Endothelial cell of umbilical vein (primary cell): ENCODE results near the gene KIF17. TPM values are rescaled to one million over a fixed set of nuclear protein-coding genes. Genes with fewer than 3 reads are reported as not detected.

ENCODE experiments used
- BruUV-seq: library from RNA; stranded (reverse); fragments of 400-500 nt; replicated peaks from 2 replicates; lab custom pipeline; 2021; lab: Mats Ljungman, UMichigan
- CTCF ChIA-PET: fragments of 300-600, 350-600 bp; sonication (Branson Sonifier 250); formaldehyde crosslinking; loops from one replicate; lab custom pipeline; 2021; ENCODE audit warnings: antibody characterized with exemption, inconsistent platforms; lab: Charles Lee
- POLR2A ChIA-PET: fragments of 300-600, 350-600 bp; sonication (Branson Sonifier 250); formaldehyde crosslinking; loops from one replicate; lab custom pipeline; 2021; ENCODE audit warnings: antibody characterized with exemption, inconsistent platforms; lab: Charles Lee
- DNase-seq: peaks from one replicate; pipeline ENCODE4 v3.0.0-alpha.2; 2011; ENCODE audit warnings: low read depth, low spot score
- FAIRE-seq: peaks from 2 replicates; lab custom pipeline; 2011; peaks lifted over from hg19 to GRCh38; lab: Jason Lieb, UNC
- H2AFZ ChIP-seq: 2 replicates; pipeline ENCODE4 v1.6.0; 2012; ENCODE audit warnings: low read depth, low read length, control low read depth, inconsistent platforms
- H3K27ac ChIP-seq: 2 replicates; pipeline ENCODE4 v1.5.1; 2011; ENCODE audit warnings: low read depth, mild to moderate bottlenecking, control low read depth, low read length, moderate library complexity; ENCODE audit not compliant: insufficient read depth
- H3K27me3 ChIP-seq, 2 experiments: 2 replicates each; pipeline versions ENCODE4 v1.6.0 to v1.6.1; 2011; ENCODE audit warnings: low read length in 2 of 2, mixed read lengths in 1 of 2; ENCODE audit not compliant: control insufficient read depth in 2 of 2, insufficient read depth in 2 of 2
- H3K36me3 ChIP-seq, 2 experiments: 2 replicates in 1 of 2; 3 replicates in 1 of 2; pipeline ENCODE4 v1.5.1; 2011; ENCODE audit warnings: low read length in 2 of 2, mild to moderate bottlenecking in 1 of 2, moderate library complexity in 1 of 2; ENCODE audit not compliant: control insufficient read depth in 2 of 2, insufficient read depth in 2 of 2; ENCODE audit errors: extremely low read depth in 1 of 2
- H3K4me1 ChIP-seq: 3 replicates; pipeline ENCODE4 v1.5.1; 2011; ENCODE audit warnings: mild to moderate bottlenecking, low read length; ENCODE audit not compliant: control insufficient read depth, insufficient read depth; ENCODE audit errors: extremely low read depth
- H3K4me2 ChIP-seq: 2 replicates; pipeline ENCODE4 v1.6.1; 2011; ENCODE audit warnings: low read length, control low read depth, mixed read lengths; ENCODE audit not compliant: insufficient read depth
- H3K4me3 ChIP-seq, 3 experiments: fragments of 200-600 bp in 1 of 3; sonication (generic), shearing (Covaris generic) in 1 of 3; replicated peaks in 1 of 3; 2 replicates each; pipeline ENCODE4 v1.5.1; 2011 to 2016; ENCODE audit warnings: control low read depth in 3 of 3, low read length in 3 of 3, mild to moderate bottlenecking in 2 of 3, inconsistent platforms in 1 of 3, low read depth in 1 of 3, moderate library complexity in 1 of 3; ENCODE audit not compliant: insufficient read depth in 1 of 3
- H3K79me2 ChIP-seq: 2 replicates; pipeline ENCODE4 v1.6.0; 2012; ENCODE audit warnings: low read length, inconsistent platforms; ENCODE audit not compliant: control insufficient read depth, insufficient read depth
- H3K9ac ChIP-seq: replicated peaks from 2 replicates; pipeline ENCODE3; 2011; ENCODE audit warnings: low read length, control low read depth; ENCODE audit not compliant: insufficient read depth; ENCODE audit errors: extremely low read depth
- H3K9me1 ChIP-seq: replicated peaks from 3 replicates; pipeline ENCODE4 v1.6.0; 2011; ENCODE audit warnings: mild to moderate bottlenecking, low read length; ENCODE audit not compliant: control insufficient read depth, insufficient read depth; ENCODE audit errors: extremely low read depth
- H3K9me3 ChIP-seq: replicated peaks from 2 replicates; pipeline ENCODE4 v1.5.1; 2012; ENCODE audit warnings: low read length, inconsistent platforms; ENCODE audit not compliant: control insufficient read depth, insufficient read depth
- H4K20me1 ChIP-seq: replicated peaks from 2 replicates; pipeline ENCODE3; 2011; ENCODE audit warnings: mild to moderate bottlenecking, low read length; ENCODE audit not compliant: control insufficient read depth, insufficient read depth; ENCODE audit errors: extremely low read depth
- EZH2 ChIP-seq: IDR thresholded peaks from 2 replicates; pipeline ENCODE4 v1.6.1; 2012; ENCODE audit warnings: borderline replicate concordance, low read depth, mild to moderate bottlenecking, moderate library complexity, low read length, inconsistent platforms; ENCODE audit not compliant: severe bottlenecking
- FOS ChIP-seq: IDR thresholded peaks from 2 replicates; pipeline ENCODE4 v1.6.1; 2011; ENCODE audit warnings: mild to moderate bottlenecking, low read length, moderate library complexity, borderline replicate concordance; ENCODE audit not compliant: insufficient read depth
- GATA2 ChIP-seq: IDR thresholded peaks from 2 replicates; pipeline ENCODE4 v1.7.0; 2011; ENCODE audit warnings: low read depth, mild to moderate bottlenecking, moderate library complexity, mixed read lengths, low read length; ENCODE audit not compliant: insufficient read length, insufficient read depth
- JUN ChIP-seq: IDR thresholded peaks from 2 replicates; pipeline ENCODE4 v1.6.1; 2011; ENCODE audit warnings: borderline replicate concordance, low read depth; ENCODE audit not compliant: insufficient read length, insufficient read depth
- MAX ChIP-seq: IDR thresholded peaks from 2 replicates; pipeline ENCODE4 v1.6.1; 2011; ENCODE audit not compliant: insufficient read depth, insufficient read length
- MYC ChIP-seq: IDR thresholded peaks from one replicate; pipeline ENCODE4 v1.6.1; 2011; ENCODE audit warnings: mild to moderate bottlenecking, low read depth, low read length
- POLR2A ChIP-seq: IDR thresholded peaks from 2 replicates; pipeline ENCODE4 v1.6.1; 2012; ENCODE audit warnings: low read depth, mild to moderate bottlenecking, control low read depth, low read length
- POLR2AphosphoS5 ChIP-seq: IDR thresholded peaks from 2 replicates; pipeline ENCODE4 v1.6.1; 2012; ENCODE audit warnings: low read depth, mild to moderate bottlenecking, control low read depth, low read length, moderate library complexity; ENCODE audit not compliant: insufficient read depth
- dilution Hi-C: fragments of 300-500 bp; cut with MboI; formaldehyde crosslinking; loops from one replicate; pipeline ENCODE4 v1.15.0; 2019; ENCODE audit warnings: low sequenced_read_pairs; ENCODE audit not compliant: extremely low pct_ligation_motif_present
- intact Hi-C: fragments of 100-400 bp; cut with micrococcal nuclease; formaldehyde crosslinking; loops from one replicate; pipeline ENCODE4 v1.10.0; 2022
- polyA plus RNA-seq, 4 experiments: library from polyadenylated mRNA; depleted of rRNA in 3 of 4; stranded (reverse) in 3 of 4; unstranded in 1 of 4; fragments of >200 nt; gene quantifications; 2 replicates each; pipeline versions ENCODE4 v1.2.1 to v1.2.3, GENCODE V29; 2011 to 2012; ENCODE audit warnings: missing spikeins in 1 of 4
- total RNA-seq: library from RNA; stranded (reverse); gene quantifications from 2 replicates; pipeline ENCODE4 v1.2.3, GENCODE V29; 2021
- TF ChIP-seq, protein P1 (sequence below), 2 donors: IDR thresholded peaks; 1 replicate in 1 of 2; 2 replicates in 1 of 2; pipeline ENCODE4 v1.5.1; 2011; ENCODE audit warnings: low read length in 2 of 2, mild to moderate bottlenecking in 2 of 2, moderate library complexity in 2 of 2, control low read depth in 1 of 2, inconsistent platforms in 1 of 2, low read depth in 1 of 2; ENCODE audit not compliant: insufficient read depth in 1 of 2; ENCODE audit errors: extremely low read depth in 1 of 2

Gene KIF17
- total and polyA plus RNA-seq, 2 donors (not counting 3 experiments of a cell fraction or from before 2014, with no cell fraction given), result 1.1 to 1.5 TPM

GRCh38 chr1:20732588-20733359, 15.0 kb upstream of the KIF17 start, which contains the start of gene SH2D5:
Gene SH2D5, minus strand, starts transcription at chr1:20732703. Its CDS starts 4,659 bp downstream, at chr1:20728044.
- POLR2A ChIA-PET, result interaction anchor here (1.1 kb wide), 1 partner anchor 54 kb away, joined by 4 read pairs; no protein-coding TSS in a partner anchor
- dilution Hi-C loops, result no loop called here
- peak within 1 kb of the TSS; percentile 72 for H3K9ac ChIP-seq

More at GRCh38 chr1:20732588-20733359, 15.0 kb upstream of the KIF17 start, which contains the start of gene SH2D5:
- H3K9me3 ChIP-seq, result no peaks in the 10 kb centered on the region
- H3K36me3 ChIP-seq, result peaks cover 0 to 2% of the 10 kb centered on the region in 2 experiments
- intact Hi-C loops, result loop anchor here (1.0 kb wide), 1 partner anchor 36 kb away; no protein-coding TSS in a partner anchor
- H3K27ac ChIP-seq, result peak within 1 kb of the TSS; percentile 56
- FAIRE-seq (peak; percentile 98), DNase-seq (peak; percentile 87)
- peak within 1 kb of the TSS; percentile 22 for H2AFZ ChIP-seq
- TF ChIP-seq GATA2 (no peak), MYC (peak; percentile 81), FOS (peak; percentile 95), MAX (peak; percentile 88), JUN (peak; percentile 83), POLR2A (no peak), EZH2 (no peak), POLR2AphosphoS5 (peak; percentile 76)
- TF ChIP-seq, protein P1, sequence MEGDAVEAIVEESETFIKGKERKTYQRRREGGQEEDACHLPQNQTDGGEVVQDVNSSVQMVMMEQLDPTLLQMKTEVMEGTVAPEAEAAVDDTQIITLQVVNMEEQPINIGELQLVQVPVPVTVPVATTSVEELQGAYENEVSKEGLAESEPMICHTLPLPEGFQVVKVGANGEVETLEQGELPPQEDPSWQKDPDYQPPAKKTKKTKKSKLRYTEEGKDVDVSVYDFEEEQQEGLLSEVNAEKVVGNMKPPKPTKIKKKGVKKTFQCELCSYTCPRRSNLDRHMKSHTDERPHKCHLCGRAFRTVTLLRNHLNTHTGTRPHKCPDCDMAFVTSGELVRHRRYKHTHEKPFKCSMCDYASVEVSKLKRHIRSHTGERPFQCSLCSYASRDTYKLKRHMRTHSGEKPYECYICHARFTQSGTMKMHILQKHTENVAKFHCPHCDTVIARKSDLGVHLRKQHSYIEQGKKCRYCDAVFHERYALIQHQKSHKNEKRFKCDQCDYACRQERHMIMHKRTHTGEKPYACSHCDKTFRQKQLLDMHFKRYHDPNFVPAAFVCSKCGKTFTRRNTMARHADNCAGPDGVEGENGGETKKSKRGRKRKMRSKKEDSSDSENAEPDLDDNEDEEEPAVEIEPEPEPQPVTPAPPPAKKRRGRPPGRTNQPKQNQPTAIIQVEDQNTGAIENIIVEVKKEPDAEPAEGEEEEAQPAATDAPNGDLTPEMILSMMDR (IDR thresholded peaks at IDR 0.05; ENCODE audit: extremely low read depth in 1 of 2, insufficient read depth in 1 of 2, low read depth in 1 of 2, low read length in 2 of 2), result peak; percentile 20 to 33
- peaks cover 7 to 16% of the 10 kb centered on the region in 2 experiments for H3K27me3 ChIP-seq
- no peaks in the 10 kb centered on the region for H4K20me1 ChIP-seq
- no peaks in the 10 kb centered on the region for H3K79me2 ChIP-seq
- peaks cover 14% of the 10 kb centered on the region for H3K4me1 ChIP-seq
- CTCF ChIA-PET, result interaction anchor here (1.3 to 2.5 kb wide), 6 partner anchors 14 to 462 kb away, joined by 4 to 18 read pairs (median 6); partner anchors contain the start of gene KIF17
- H3K4me3 ChIP-seq, result peak within 1 kb of the TSS; percentile 27 to 57 (median 42)
- H3K4me2 ChIP-seq, result peak within 1 kb of the TSS; percentile 76
- no peaks in the 10 kb centered on the region for H3K9me1 ChIP-seq
- TSS peak; percentile 60 for BruUV-seq
